Measurements from ENCODE around the gene ANKUB1. TPM values are rescaled to one million over a fixed set of nuclear protein-coding genes. Genes with fewer than 3 reads are reported as not detected.

Gene ANKUB1
- total RNA-seq, 4 donors from 2014 or later: not detected

- TF ChIP-seq POLR2A (IDR thresholded peaks at IDR 0.05): no peak
- TF ChIP-seq CTCF (IDR thresholded peaks at IDR 0.05 in 4 of 5, conservative IDR thresholded peaks at IDR 0.05 in 1 of 5): no peak
- ATAC-seq (no peak), DNase-seq (no peak)
- no peaks in the 10 kb centered on the region for H3K9me3 ChIP-seq
- in situ Hi-C loops (cut with MboI; ENCODE audit: low sequenced_read_pairs in 4 of 4) (no loop called here), intact Hi-C loops (cut with DNase I; ENCODE audit: low total_unique reads) (loop anchor here (5.0 kb wide), 1 partner anchor 95 kb away; the partner anchor contains the start of gene WWTR1)
- peak overlapping the region; percentile 80 to 88 (median 84) for H3K27ac ChIP-seq
- peaks cover 7 to 9% of the 10 kb centered on the region in 2 donors for H3K4me1 ChIP-seq
- H3K27me3 ChIP-seq: no peaks in the 10 kb centered on the region
- H3K4me3 ChIP-seq: peak overlapping the region; percentile 90 to 98 (median 92)
- peaks cover 0 to 32% of the 10 kb centered on the region in 2 donors for H3K36me3 ChIP-seq
These were observed 39.6 kb downstream of the ANKUB1 start for GRCh38 chr3:149752788-149753136.

- H3K9me3 ChIP-seq: no peaks in the 10 kb centered on the region
- TF ChIP-seq CTCF (IDR thresholded peaks at IDR 0.05 in 4 of 5, conservative IDR thresholded peaks at IDR 0.05 in 1 of 5) (peak; percentile 22 to 42 (median 35)), POLR2A (IDR thresholded peaks at IDR 0.05) (peak in 1 of 2 donors; percentile 49)
These were observed 40.1 kb downstream of the ANKUB1 start, which contains the start of gene COMMD2 for GRCh38 chr3:149752051-149752787. Gene COMMD2, minus strand, starts transcription at chr3:149752489. Its CDS starts 45 bp downstream, at chr3:149752444.

GRCh38 chr3:149751551-149751950 lies 40.8 kb downstream of the ANKUB1 start:
- in situ Hi-C loops (cut with MboI; ENCODE audit: low sequenced_read_pairs in 4 of 4): no loop called here
- H3K27ac ChIP-seq: peak overlapping the region; percentile 80 to 88 (median 84)
- H3K36me3 ChIP-seq: peaks cover 0 to 43% of the 10 kb centered on the region in 2 donors

More at GRCh38 chr3:149752051-149752787, 40.1 kb downstream of the ANKUB1 start, which contains the start of gene COMMD2:
- intact Hi-C loops (cut with DNase I; ENCODE audit: low total_unique reads): loop anchor here (5.0 kb wide), 1 partner anchor 95 kb away; the partner anchor contains the start of gene WWTR1
- Histone ChIP-seq H3K36me3 (peaks cover 0 to 36% of the 10 kb centered on the region in 2 donors), H3K4me3 (peak within 1 kb of the TSS; percentile 90 to 98 (median 92)), H3K4me1 (peaks cover 7 to 9% of the 10 kb centered on the region in 2 donors), H3K27ac (peak within 1 kb of the TSS; percentile 80 to 88 (median 84)), H3K27me3 (no peaks in the 10 kb centered on the region)
- in situ Hi-C loops (cut with MboI; ENCODE audit: low sequenced_read_pairs in 4 of 4): no loop called here
- peak; percentile 94 to 98 for ATAC-seq
- peak; percentile 30 to 65 for DNase-seq

GRCh38 chr3:149744606-149745005 lies 47.7 kb downstream of the ANKUB1 start:
- TF ChIP-seq CTCF (IDR thresholded peaks at IDR 0.05 in 4 of 5, conservative IDR thresholded peaks at IDR 0.05 in 1 of 5): no peak
- TF ChIP-seq POLR2A (IDR thresholded peaks at IDR 0.05): no peak
- no peaks in the 10 kb centered on the region for H3K27me3 ChIP-seq
- ATAC-seq (no peak), DNase-seq (no peak)
- no peaks in the 10 kb centered on the region for H3K9me3 ChIP-seq
- H3K4me1 ChIP-seq: no peaks in the 10 kb centered on the region
- intact Hi-C loops (cut with DNase I; ENCODE audit: low total_unique reads) (no loop called here), in situ Hi-C loops (cut with MboI; ENCODE audit: low sequenced_read_pairs in 4 of 4) (no loop called here)
- H3K27ac ChIP-seq: no peak overlapping the region
- peaks cover 0 to 84% of the 10 kb centered on the region in 2 donors for H3K36me3 ChIP-seq
- no peak overlapping the region for H3K4me3 ChIP-seq

More at GRCh38 chr3:149751551-149751950, 40.8 kb downstream of the ANKUB1 start:
- Histone ChIP-seq H3K4me3 (peak overlapping the region; percentile 90 to 98 (median 92)), H3K4me1 (peaks cover 7 to 9% of the 10 kb centered on the region in 2 donors), H3K27me3 (no peaks in the 10 kb centered on the region), H3K9me3 (no peaks in the 10 kb centered on the region)
- no peak for TF ChIP-seq POLR2A (IDR thresholded peaks at IDR 0.05)
- TF ChIP-seq CTCF (IDR thresholded peaks at IDR 0.05 in 4 of 5, conservative IDR thresholded peaks at IDR 0.05 in 1 of 5): no peak
- intact Hi-C loops (cut with DNase I; ENCODE audit: low total_unique reads): loop anchor here (2.0 to 5.0 kb wide), 2 partner anchors 61 to 94 kb away; partner anchors contain the start of genes RNF13 and WWTR1
- DNase-seq (no peak), ATAC-seq (peak in 1 of 2 donors; percentile 34)

All from gastrocnemius medialis (tissue), 4 donors.